SIG-M5 (cell line): ENCODE measurements around the gene ERN2.

Experiments
- DNase-seq: peaks from one replicate; lab custom pipeline; 2025; lab: John Stamatoyannopoulos, UW

ERN2 gene

GRCh38 chr16:23687034-23687808 is 25.8 kb downstream of the ERN2 start:
- DNase-seq = no peak

- DNase-seq = no peak
These were observed 29.5 kb downstream of the ERN2 start for GRCh38 chr16:23683487-23683886.

GRCh38 chr16:23682181-23682580 is 30.8 kb downstream of the ERN2 start:
- no peak for DNase-seq

GRCh38 chr16:23679986-23680336 is 33.1 kb downstream of the ERN2 start:
- no peak for DNase-seq

DNA sequence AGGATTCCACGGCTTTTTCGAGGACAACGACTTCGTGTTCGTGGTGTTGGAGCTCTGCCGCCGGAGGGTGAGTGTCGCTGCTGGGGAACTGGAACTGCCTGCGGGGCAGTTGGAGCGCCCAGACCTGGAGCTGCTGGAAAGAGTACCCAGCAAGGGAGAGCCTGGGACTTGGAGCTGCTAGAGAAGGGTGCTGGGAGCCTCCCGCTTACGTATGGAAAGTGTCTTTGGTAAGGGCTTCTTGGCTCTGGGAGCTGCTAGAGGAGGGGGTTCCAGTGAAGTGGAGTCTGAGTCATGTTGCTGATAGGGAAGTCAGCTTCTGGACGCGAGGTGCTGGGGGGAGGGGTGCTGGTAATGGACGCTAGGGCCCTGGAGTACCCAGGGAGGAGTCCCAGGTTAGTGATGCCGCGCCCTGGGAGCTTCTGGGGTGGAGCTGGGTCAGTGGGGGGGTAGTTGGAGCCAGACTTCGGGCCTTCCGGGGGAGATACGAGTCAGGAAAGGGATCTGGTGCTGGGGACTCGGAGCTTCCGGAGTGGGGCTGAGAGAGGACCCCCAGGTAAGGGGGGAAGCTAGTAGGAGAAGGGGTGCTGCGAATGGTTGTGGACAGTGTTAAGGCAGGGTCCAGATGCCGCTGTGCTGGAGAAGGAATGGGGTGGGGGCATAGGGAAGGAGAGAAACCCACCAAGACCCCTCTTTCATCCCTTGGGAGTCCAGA is 33.6 kb downstream of the ERN2 start:
- DNase-seq = peak; percentile 21

DNA sequence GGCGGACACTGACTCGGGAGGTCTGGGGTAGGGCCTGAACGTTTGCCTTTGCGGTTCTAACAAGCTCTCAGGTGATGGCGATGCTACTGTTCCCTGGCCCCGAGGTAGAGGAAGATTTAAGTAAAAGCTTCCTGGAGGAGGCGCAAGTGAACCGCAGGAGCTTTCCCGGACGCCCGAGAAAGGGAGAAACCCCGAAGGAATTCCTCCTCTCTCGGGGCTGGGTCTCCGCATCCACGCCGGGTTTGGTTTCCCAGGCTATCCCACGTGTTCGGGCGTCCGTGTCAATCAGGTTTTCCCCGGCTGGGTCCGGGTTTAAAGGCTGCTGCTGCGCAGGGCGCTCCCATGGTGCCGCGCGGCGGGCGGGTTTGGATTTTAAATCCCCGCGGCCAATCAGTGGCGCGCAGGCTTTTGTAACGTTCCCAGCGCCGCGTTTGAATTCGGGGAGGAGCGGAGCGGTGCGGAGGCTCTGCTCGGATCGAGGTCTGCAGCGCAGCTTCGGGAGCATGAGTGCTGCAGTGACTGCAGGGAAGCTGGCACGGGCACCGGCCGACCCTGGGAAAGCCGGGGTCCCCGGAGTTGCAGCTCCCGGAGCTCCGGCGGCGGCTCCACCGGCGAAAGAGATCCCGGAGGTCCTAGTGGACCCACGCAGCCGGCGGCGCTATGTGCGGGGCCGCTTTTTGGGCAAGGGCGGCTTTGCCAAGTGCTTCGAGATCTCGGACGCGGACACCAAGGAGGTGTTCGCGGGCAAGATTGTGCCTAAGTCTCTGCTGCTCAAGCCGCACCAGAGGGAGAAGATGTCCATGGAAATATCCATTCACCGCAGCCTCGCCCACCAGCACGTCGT is 34.4 kb downstream of the ERN2 start, which contains the start of gene PLK1:
TSS of gene PLK1 (plus strand) at position 460 of the 844 bp plus-strand sequence. CDS start at position 504, 44 bp downstream.
- no peak for DNase-seq

GRCh38 chr16:23676924-23677480 is 36.0 kb downstream of the ERN2 start:
- DNase-seq = no peak

GRCh38 chr16:23673971-23674614 is 38.9 kb downstream of the ERN2 start:
- DNase-seq = no peak

DNA sequence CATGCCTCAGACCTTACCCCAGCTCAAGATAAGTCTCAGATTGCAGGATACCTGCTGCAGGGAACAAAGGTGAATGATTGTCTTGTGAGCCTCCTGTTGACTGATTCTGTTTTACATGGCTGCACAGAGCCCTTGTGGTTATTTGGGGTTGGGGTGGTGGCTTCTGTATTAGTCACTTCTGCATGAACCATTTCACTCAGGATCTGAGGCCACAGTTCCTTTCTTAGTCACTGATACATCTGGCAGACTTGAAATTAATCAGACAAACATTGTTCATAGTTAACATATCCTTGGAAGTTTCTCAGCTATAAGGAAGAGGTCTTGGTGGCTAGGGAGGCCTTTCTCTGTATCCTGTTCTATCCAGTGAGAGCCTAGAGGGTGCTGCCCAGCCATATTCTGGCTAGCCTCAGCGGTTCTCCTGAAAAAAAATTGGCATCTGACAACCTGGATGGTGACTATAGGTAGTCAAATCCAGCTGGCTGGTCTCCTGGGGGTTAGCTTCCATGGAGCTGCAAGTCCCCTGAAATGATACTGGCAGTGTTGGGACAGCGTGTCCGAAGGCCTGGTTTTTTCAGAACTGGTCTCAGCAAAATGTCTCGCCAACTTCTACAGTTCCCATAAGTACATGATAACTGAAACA is 42.8 kb downstream of the ERN2 start:
- DNase-seq = no peak

GRCh38 chr16:23668873-23669272 is 44.1 kb downstream of the ERN2 start:
- DNase-seq = no peak

- DNase-seq = no peak
These were observed 44.8 kb downstream of the ERN2 start for GRCh38 chr16:23668225-23668624.

DNA sequence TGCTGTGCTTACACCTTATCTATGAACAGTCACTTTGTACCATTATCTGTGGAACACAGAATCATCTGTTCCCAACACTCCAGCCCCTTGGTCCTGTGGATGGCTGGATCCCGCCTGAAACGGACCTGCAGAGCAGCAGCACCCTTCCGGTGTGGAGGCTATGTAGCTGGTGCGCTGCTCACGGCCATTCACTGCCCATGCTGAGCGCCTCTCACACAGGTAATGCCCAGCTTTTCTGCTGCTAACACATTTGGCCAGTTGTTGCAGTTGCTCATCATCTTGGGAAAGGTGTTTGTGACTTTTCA is 45.7 kb downstream of the ERN2 start:
- DNase-seq = no peak

- DNase-seq = no peak
These were observed 46.3 kb downstream of the ERN2 start for GRCh38 chr16:23666571-23667354.

- DNase-seq = no peak
These were observed 49.1 kb downstream of the ERN2 start for GRCh38 chr16:23663918-23664317.

- no peak for DNase-seq
These were observed 61.0 kb downstream of the ERN2 start for GRCh38 chr16:23651943-23652468.

DNA sequence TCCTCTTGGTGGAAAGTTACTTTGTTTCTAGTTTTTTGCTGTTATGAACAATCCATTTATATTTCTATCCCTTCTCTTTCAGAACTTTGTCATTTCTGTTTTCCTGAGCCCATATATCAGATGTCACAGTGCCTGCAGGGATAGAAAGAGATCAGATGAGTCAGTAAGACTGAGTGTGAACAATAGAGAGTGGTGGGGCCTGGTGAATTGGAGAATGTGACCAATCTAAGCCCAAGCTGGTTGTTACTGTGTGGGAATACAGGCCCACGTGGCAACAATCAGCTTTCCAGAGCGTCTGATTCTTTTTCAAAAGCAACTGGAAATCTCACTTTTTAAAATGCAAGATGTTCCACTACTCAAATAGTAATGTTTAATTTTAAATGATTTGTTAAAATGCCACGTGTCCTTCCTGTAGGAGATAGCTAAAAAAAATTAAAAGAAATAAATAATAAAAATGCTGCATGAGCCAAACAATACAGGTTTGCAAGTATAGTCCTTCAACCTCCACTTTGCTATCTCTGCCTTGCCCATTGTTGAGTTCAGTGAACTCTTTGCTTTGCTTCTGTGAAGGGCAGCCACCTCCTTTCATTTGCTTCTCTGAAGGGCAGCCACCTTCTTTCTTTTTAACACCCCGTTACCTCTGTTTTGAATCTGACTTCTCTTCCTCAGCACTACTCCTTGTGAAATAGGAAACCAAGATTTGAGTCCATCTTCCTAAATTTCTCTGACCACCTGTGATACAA is 62.2 kb downstream of the ERN2 start:
- DNase-seq = no peak

GRCh38 chr16:23642246-23642774 is 70.7 kb downstream of the ERN2 start:
- DNase-seq = no peak

- peak; percentile 54 for DNase-seq
These were observed 71.9 kb downstream of the ERN2 start, which contains the start of the genes DCTN5 and PALB2 for GRCh38 chr16:23640931-23641765. Gene DCTN5, plus strand, starts transcription at chr16:23641466. Its CDS starts 77 bp downstream, at chr16:23641543. Gene PALB2, minus strand, starts transcription at chr16:23641310. Its CDS starts 153 bp downstream, at chr16:23641157.
